GM19240 (cell line): ENCODE data around the gene RCBTB2.
"Not testable (repeated sequence)": the region's sequence is repeated elsewhere in the genome, so short reads cannot be mapped to it uniquely, and the experiment has no call there.

Experiments used
- DNase-seq: peaks from one replicate; pipeline ENCODE4 v3.0.0; 2011; ENCODE audit warnings: low spot score; ENCODE audit not compliant: insufficient read length

Gene RCBTB2

DNA sequence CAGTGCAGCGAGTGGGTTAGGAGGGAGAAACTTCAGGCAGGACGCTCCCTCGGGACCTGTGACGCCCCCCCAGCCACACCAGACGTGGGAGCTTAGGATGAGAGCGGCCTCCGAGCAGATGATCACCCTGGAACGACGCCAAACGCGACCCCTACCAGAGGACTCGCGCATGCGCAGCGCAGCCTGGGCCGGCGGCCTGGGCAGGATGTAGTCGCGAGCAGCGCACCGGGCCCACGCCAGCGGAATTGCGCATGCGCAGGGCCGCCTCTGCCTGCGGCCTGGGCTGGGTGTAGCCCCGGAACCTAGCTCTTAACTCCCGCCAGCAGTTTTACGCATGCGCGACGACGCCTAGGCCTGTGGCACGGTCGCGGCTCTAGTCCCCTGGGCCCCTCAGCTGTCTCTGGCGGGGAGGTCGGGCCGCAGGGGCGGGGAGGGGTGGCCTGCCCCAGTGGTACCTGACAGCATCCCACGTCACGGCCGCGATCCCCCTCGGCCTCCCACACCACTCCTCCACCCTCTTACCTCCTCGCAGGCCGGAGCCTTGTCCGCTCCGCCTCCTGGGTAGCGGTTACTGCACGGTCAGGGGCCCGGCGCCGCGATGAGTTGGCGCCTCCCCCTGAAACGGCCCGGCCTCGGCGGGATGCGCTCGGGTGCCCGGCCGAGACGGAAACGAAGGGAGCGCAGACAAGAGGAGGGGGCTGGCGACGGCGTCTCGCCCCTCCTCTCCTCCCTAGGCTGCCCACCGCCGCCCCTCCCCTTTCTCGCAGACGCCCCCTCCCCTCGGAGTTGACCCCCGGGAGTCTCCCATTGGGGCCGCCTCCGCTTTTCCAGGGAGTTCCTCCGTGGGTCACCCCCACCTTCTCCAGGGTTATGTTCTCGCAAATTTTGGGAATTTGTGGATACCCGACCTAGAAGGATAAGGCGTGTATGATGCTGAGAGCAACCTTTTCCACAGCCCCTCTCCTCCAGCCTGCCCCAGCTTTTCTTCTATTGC lies at the start of gene RCBTB2:
TSS of gene RCBTB2 (minus strand) at position 575 of the 994 bp plus-strand sequence. CDS start 11,141 bp downstream, outside the sequence.
- DNase-seq, result peak; percentile 59

DNA sequence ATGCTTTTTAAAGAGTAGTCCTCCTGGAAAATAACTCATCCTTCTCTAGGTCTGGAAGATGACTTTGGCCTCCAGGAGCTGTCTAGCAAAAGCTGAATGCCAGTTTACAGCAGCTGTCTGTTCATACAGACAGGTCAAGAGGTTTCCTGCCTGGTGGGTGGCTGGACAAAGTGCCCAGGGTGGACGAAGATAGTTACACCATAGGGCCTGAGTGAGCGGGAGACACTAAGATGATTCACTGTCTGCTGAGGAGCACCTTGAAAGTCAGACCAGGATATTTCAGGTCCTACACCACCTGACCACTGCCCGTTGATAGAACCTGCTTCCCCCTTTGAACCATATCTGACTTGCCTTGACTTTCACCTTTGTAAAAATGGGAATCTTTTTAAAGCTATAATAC lies 49.2 kb upstream of the RCBTB2 start:
- no peak for DNase-seq

DNA sequence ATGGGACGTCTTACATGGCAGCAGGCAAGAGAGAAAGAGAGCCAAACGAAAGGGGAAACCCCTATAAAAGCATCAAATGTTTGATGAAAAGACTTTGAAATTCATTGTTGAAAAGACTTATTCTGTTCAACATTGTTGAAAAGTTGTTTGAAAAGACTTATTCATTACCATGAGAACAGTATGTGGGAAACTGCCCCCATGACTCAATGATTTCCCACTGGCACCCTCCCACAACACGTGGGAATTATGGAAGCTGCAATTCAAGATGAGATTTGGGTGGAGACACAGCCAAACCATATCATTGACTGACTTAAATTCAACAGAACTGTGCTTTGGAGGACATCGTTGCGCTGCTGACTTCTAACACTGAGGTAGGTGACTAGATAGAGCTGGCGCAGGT lies 48.0 kb upstream of the RCBTB2 start:
- DNase-seq, result no peak

DNA sequence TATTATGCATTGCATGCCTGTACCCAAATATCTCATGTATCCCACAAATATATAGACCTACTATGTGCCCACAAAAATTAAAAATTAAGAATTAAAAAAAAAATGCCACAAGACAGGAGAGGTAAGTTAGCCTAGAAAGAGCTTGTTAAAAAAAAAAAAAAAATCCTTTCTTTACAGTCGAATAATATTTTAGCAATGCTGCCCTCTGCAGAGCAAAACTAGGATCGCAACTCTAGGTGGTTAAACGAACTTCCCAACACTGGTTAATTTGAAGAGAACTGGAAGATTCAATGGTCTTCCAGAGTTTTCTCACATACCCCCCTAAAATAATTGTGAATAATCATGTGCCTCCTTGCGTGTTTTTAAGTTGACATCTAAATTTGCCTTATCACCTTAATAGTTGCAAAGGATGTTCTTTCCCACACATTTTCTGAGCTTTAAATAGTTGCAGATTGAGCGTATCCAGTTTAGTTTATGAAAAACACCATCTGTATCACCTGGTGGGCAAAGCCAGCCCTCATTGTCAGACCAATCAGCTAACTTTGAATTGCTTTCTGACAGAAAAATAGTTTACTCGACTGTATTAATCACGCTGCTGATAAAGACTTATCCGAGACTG lies 47.4 kb upstream of the RCBTB2 start:
- no peak for DNase-seq

DNA sequence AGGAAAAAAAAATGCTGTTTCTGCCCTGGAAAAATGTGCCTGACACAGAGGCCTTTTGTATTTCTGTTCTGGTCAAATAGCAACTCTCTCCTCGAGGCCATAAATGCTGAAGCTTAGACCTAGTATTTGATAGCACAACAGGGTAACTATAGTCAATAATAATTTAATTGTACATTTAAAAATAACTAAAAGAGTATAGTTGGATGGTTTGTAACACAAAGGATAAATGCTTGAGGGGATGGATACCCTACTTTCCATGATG lies 47.0 kb upstream of the RCBTB2 start:
- not testable (repeated sequence) for DNase-seq

DNA sequence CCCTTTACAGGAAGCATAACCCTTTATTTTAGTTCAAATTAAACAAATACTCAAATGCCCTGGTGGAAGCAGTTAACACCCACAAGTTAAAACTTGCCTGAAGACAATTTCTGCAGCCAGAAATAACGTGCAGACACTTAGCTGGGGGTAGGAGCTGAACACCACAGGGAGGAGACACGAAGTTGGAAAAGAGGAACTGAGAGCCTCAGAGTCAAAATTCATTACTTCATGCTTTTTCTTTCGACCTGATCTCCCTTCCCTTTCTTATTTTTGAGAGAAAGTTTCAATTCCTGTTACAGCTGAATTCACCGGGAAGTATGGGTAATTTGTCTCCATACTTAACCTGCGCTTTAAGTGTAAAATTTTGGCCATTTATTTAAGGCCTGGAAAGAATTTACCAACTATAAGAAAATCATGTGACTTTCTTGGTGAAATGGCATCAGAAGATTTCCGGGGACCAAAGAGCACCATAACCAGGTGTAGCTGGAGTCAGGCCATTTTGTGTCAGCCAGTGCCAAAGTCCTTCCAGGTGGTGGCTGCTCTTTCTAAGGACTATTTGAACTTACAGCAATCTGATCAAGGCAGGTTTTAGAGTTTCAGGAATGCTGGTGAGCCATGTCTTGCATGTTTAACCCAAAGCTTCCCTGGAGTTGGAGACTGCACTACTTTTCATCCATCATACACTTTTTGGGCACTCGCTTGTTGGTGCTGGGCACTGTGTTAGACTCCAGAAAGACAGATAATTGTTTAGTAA lies 46.5 kb upstream of the RCBTB2 start:
- no peak for DNase-seq

DNA sequence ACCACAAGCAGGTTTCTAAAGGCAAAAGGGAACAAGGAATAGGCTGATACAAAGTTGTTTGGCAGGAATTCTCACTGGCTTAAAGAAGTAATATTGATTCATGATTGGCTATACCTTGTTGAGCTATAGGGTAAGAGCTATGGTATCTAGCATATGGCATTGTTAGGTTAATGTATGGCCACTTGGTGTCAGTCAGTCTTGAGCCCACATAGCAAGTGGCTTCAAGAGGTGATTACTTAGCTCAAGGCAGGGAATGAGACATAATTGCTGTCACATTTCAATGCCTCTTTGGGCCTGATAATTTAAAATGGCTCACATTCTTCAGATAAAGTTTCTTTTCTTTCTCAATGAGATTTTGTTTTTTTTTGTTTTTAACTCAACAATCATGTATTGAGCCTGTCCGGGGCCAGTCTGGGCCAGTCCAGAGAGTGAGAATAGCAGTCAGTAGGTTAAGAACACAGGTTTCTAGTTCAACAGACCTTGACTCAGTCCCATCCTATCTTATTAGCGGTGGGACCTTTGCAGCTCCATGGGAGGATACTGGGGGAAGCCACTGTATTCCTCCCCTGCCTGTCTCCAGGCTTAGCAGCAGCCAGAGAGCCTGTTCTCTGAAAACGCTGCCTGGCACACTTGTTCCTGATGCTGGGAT lies 45.8 kb upstream of the RCBTB2 start:
- DNase-seq, result no peak

DNA sequence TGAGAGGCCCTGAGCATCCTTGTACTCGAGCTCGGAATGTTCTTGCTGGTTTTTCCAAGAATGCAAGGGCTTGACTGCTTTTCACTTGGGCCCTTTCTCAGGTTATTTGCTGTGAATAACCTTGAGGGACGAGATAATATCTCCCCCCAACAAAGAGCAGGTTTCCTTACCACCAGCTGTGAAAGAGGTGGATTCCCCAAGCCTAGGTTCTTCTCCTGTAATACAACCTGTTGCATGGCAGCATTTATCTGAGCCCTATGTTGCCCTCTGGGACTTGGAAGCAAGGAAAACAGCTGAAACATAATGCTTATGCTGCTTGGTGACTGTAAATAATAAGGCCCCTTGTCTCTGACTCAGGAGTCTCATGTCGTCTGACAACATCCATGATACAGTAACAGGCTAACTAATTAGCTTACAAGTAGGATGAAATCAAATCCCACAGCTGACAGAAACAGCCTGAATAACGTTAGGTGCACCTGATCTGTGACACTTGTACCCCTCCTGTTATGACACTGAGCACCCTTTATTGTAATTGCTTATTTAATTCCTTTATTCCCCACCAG lies 43.6 kb upstream of the RCBTB2 start:
- DNase-seq, result no peak

DNA sequence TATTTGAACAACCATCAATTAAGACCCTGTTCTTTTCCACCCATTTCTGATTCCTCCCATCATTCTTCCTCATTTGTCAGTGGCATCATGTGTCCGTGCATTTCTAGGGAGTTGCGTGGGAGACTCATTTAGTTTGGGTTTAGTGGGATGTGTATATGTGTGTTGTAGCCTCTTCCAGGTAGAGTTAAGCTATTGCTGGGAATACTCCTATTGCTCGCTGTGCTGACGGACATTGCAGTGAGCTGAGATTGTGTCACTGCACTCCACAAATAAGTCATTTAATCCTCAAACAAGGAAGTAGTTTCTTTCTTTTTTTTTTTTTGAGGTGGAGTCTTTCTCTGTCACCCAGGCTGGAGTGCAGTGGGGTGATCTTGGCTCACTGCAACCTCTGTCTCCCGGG lies 42.2 kb upstream of the RCBTB2 start:
- DNase-seq, result no peak

DNA sequence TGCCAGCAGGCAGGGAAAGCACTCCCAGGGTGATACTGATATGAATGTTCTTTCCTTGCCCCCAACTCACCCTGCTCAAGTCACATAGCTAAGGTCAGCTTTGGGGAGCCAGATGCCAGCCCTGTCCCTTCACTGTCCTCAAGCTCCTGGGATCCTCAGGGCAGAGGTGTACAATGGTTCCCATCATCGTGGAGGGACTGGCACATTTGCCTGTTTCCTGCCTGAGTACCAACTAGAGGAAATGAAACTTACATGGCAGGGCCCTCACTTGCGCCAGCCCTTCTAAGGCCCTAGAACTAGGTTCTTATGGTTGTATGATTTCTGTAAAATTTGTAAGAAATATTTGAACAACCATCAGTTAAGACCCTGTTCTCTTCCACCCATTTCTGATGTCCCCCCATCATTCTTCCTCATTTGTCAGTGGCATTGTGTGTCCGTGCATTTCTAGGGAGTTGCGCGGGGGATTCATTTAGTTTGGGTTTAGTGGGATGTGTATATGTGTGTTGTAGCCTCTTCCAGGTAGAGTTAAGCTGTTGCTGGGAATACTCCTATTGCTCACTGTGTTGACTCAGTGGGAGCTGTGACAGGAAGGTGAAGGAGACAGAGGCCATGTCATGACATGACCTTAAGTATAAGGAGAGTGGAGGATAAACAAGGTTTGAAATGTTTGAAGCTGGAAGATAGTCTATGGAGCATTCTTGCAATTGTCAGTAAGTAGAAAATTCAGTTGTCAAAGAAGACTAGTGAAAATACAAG lies 41.3 kb upstream of the RCBTB2 start:
- DNase-seq, result no peak

DNA sequence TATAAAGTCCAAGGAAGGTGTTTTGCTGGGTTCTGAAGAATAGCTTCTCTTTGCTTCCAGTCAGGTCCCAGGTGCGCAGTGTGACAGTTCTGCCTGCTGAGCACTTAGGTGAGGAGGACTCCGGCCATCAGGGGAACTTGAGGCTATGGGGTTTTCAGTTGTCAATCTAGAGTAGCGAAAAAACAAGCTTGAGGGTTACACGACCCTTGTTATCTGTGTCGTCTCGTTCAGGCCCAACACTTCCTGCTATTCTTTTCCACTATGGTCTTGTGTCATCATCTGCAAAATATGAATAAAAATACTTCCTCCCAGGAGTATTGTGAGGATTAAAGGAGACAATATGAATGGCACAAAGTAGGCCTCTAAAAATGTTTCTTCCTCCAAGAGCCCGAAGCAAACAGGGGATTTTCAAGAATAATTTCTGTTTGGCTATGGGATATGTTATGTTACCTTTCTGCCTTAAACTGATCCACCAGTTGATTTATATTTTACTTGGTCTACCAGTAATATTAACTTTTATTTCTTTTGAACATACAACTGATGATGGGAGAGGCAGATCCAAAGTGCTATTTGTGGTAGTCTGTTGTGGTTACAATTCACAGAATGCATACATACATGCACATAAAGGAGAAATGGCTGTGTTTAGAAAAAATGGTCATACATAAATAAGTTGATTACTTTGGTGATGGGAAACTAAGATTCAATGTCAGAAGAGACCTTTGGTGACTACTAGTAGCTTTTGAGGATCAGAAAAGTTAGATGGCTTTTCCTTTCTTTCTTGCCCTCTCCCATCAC lies 40.5 kb upstream of the RCBTB2 start:
- no peak for DNase-seq

DNA sequence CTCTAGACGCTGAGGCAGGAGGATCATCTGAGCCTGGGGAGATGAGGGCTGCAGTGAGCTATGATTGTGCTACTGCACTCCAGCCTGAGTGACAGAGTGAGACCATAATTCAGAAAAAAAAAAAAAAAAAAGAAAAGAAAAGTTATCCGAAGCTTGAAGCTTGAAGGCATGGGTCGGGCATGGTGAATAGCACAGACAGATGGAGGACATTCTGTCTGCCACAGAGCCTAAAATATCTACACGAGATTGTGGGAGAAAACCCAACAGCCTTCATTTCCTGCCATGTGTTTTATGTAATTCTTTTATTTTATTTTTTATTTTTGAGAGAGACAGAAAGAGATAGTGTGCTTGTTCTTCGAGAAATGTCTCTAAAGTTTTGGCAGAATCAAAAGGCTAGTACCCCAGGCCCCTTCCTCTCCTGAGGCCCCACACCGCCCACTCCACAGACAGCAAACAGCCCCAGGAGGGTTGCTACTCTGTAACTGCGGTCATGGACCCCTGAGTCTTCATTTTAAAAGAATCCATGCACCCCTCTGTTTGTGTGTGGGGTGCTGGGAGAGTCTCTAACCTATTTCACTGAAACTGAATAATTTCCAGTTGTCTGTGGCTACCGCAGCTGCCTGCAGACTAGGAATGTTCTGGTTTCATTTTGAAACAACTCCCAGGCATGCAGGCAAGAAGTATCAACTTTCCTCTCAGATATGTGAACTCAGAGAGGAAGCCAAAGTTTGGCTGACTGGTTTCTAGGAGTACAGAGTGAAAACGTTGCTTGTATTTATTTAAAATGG lies 38.4 kb upstream of the RCBTB2 start:
- no peak for DNase-seq

DNA sequence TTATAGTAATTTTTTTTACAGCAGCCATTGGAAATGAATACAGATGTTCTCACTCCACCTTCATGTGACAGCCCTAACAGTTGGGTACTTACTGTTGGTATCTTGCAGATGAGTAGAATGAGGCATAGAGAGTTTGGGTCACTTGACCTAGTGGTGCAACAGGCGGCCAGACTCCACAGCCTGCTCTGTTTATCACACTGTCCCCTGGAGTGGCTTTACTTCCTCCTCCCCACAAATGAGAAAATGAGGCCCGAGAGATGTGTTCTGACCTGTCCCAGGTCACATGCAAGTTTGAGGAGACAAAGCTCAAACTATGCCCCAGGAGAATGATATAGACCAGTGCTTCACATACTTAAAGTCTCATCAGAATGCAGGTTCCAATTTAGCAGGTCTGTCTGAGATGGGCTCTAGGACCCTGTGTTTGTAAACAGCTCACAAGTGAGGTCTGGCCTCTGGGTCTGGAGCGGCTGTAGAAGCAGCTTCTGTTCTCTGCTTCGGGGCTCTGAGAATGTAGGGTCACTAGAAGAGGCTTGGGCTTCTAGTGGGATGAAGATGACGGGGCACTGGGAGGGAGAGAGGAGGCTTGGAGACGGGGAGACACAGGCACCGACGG lies 37.4 kb upstream of the RCBTB2 start:
- DNase-seq, result no peak

DNA sequence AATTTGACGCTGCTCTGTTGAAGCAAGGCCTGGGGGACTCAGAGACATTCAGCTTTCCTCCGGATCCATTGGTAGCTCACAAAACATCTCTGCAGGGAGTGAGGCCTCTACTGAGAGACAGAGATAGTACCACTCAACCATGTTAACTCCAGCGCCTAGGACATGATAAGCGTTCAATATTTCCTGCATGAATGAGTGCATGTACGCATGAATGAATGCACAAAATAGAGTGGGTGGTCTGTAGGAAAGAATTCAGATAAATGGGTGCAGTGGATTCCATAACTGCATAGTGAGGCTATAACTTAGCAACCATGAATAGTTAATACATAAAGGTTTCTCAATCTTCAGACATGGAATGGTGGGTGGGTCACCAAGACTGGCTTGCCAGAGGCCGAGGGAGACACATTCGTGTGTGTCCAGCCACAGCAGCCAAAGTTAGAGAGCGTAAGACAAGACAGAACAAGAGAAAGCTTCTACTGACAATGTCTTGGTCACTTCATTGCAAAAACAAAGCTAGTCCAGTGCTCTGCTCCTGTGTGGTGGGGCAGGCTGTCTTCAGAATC lies 36.3 kb upstream of the RCBTB2 start:
- no peak for DNase-seq

DNA sequence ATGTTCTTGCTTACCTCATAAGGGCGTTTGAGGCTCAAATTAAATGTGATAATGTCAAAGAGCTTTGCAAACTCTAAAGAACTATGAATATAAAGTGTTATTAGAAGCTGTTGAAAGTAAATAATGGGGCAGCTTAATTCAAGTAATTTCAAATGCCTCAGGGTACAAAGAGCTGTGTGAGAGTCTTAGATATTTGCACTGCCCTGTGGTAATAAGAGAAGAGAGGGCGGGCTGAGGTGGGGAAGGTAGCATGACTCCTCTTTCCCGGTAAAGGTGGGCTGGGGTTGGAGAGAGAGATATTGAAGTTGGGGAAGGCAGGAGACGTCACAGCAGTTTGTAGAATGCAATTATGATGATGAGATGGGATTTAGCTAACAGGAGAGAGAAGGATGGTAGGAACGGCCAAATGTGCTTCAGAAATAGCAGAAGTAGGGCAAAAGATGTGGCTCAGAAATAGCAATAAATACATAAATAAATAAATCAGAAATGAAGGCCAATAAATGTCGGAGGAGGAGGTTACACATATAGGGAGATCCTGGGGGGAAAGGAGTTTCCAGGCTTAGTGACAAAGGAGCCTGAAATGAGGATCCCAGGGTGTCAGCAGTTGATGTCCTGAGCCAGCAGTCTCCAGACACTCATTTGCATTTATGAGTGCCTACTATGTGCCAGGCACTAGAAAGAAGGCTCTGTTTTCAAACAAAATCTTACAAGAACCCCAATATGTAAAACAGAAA lies 35.7 kb upstream of the RCBTB2 start:
- no peak for DNase-seq

DNA sequence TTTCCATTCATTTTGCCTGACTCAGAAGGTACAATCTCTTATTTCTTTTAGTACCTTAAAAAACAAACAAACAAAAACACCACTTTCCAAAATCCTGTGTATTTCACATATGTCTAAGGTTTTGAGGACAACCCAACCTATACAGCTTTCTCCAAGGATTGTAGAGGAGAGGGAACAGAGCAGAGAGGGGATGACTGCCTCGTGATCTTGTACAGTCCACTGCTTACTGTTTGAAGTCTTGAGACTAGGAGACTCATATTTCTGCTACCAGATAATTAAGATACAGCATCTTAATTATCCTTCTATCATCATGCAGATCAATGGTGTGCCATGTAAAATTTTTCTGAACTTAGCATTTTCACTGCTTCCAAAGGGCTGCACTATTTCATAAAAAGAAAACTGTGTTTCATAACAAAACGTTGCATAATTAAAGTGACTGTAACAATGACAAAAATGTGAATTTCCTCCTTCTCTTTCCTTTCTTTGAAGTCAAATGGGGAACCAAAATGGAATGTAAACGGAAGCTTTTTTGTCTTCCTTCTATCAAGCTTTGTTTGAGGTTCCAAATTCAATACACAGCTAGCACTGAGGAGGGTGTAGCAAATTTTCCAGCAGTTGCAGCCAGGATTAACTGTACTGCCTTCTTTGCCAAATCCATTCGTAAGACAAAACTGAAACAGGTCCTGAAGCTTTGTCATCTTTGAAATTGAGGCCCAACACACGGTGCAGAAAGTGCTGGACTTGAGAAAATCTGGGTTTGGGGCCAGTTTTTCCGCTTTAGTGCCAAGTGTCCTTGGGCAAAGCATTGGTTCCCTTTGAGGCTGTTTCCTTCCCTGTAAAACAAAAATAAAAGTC lies 34.9 kb upstream of the RCBTB2 start:
- no peak for DNase-seq

DNA sequence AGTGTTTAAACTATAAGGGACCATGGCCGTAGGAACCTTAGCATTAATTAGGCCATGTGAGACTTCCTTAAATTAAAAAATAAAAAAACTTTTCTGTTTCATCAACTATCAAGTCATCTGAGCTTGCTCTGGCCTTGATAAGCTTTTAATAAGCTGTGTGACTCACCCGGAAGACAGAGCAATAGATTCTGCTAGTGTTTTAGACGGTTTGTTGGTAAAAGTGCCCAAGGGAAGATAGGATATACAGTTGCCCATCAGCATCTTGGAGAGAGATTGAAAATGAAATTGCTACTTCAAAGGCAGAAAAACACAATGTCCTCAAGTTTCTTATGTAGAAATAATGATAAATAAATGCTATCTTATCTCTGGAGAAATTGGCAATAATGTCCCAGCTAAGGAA lies 31.2 kb upstream of the RCBTB2 start:
- DNase-seq, result no peak
